ENCODE measurements around the gene RBBP8NL.
A peak's percentile ranks its signal among the peaks of the same experiment; 100 is the strongest.

Gene RBBP8NL

DNA sequence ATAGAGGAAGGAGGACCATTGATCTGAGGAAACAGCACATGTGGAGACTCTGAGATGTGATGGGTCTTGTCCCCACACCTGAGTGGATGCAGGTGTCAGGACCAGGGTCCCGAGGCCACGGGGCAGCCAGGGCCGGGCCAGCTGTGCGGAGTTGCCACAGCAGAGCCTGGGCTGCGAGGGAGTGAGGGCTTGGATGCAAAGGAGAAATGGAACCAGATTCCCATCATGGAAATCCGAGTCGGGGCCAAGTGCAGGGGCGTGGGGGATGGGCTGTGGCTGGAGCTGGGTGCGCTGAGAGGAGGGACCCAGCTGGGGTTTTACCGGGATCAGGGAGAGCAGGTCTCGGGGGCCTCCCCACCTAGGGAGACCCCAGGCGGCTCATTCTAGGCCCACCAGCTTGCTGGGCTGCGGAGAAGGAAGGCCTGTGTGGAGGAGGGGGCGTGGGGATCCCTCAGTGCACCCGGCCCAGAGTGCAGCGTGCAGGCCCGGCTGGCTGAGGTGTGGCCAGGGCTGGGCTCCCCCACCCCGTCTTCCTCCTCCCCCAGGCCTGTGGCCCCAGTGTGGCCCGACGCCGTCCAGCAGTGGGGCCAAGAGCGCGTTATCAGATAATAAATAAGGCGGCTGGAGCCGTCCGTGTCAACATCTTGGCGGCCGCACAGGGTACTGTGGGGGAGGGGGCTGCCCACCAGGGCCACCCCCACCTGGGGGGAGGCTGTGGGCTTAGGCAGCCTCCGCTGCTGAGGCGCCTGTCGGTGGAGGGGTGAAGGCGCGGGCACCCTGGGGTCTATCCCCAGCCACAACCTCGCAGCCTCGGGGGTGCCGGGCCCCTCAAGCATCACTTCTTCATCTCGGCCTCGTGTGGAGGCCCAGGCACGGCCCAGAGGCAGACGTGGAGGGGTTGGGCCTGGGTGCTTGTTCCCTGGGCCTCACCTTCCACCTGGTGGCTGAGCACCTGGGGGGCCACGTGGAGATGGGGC, 31.2 kb upstream of the RBBP8NL start:
- no peak for DNase-seq
- no peaks in the 10 kb centered on the region for H3K4me1 ChIP-seq
- H3K36me3 ChIP-seq = no peaks in the 10 kb centered on the region
- H3K9me3 ChIP-seq = no peaks in the 10 kb centered on the region
- H3K4me3 ChIP-seq (ENCODE audit: low read depth, low read length) = no peak overlapping the region
- TF ChIP-seq CTCF (IDR thresholded peaks at IDR 0.05; ENCODE audit: low read depth, low read length) = no peak
- no peaks in the 10 kb centered on the region for H3K27me3 ChIP-seq

DNA sequence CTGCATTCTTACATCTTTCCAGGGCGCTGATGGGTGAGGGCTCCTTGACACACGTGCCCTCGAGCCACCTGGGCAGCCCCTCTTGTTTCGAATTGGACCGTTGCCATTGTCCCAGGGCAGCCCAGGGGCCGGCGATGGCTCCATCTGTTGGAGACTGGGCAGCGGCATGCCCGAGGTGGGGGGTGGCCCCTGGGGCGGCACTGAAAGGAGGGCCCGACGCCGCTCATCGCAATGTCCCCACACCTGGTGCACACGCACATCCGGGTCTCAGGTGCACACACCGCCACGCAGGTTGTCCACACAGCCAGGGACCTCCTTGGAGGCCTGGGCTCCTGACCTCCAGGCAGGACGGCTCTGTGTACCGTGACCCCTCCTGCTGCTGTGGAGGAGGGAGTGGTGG, 30.5 kb upstream of the RBBP8NL start:
- Histone ChIP-seq H3K4me1 (no peaks in the 10 kb centered on the region), H3K4me3 (ENCODE audit: low read depth, low read length) (no peak overlapping the region), H3K36me3 (no peaks in the 10 kb centered on the region), H3K9me3 (no peaks in the 10 kb centered on the region), H3K27me3 (no peaks in the 10 kb centered on the region)
- no peak for TF ChIP-seq CTCF (IDR thresholded peaks at IDR 0.05; ENCODE audit: low read depth, low read length)
- no peak for DNase-seq

GRCh38 chr20:62457098-62457497, 29.8 kb upstream of the RBBP8NL start:
- H3K27me3 ChIP-seq = no peaks in the 10 kb centered on the region
- DNase-seq = no peak
- TF ChIP-seq CTCF (IDR thresholded peaks at IDR 0.05; ENCODE audit: low read depth, low read length) = no peak

GRCh38 chr20:62455929-62456328, 28.6 kb upstream of the RBBP8NL start:
- TF ChIP-seq CTCF (IDR thresholded peaks at IDR 0.05; ENCODE audit: low read depth, low read length) = no peak
- H3K9me3 ChIP-seq = no peaks in the 10 kb centered on the region
- no peak overlapping the region for H3K4me3 ChIP-seq (ENCODE audit: low read depth, low read length)
- DNase-seq = peak; percentile 59
- no peaks in the 10 kb centered on the region for H3K4me1 ChIP-seq
- H3K27me3 ChIP-seq = no peaks in the 10 kb centered on the region
- no peaks in the 10 kb centered on the region for H3K36me3 ChIP-seq

More at GRCh38 chr20:62457098-62457497, 29.8 kb upstream of the RBBP8NL start:
- Histone ChIP-seq H3K4me1 (no peaks in the 10 kb centered on the region), H3K9me3 (no peaks in the 10 kb centered on the region), H3K36me3 (no peaks in the 10 kb centered on the region), H3K4me3 (ENCODE audit: low read depth, low read length) (no peak overlapping the region)

GRCh38 chr20:62454904-62455636, 27.7 kb upstream of the RBBP8NL start:
- no peak for DNase-seq
- Histone ChIP-seq H3K27me3 (no peaks in the 10 kb centered on the region), H3K4me1 (peaks cover 4% of the 10 kb centered on the region), H3K4me3 (ENCODE audit: low read depth, low read length) (no peak overlapping the region), H3K9me3 (no peaks in the 10 kb centered on the region), H3K36me3 (no peaks in the 10 kb centered on the region)
- no peak for TF ChIP-seq CTCF (IDR thresholded peaks at IDR 0.05; ENCODE audit: low read depth, low read length)
